GM23248 (cell line): ENCODE results near the gene TRAF3IP3. TPM values are rescaled to one million over a fixed set of nuclear protein-coding genes. Genes with fewer than 3 reads are reported as not detected.

Source experiments
- DNase-seq: peaks from one replicate; pipeline ENCODE4 v3.0.0-alpha.2; 2015
- H2AFZ ChIP-seq: fragments of 200-600 bp; sonication (generic); 2 replicates; pipeline ENCODE4 v1.6.1; 2016; ENCODE audit warnings: antibody characterized with exemption
- H3F3A ChIP-seq: fragments of 200-600 bp; sonication (generic); 2 replicates; pipeline ENCODE4 v1.6.1; 2016; ENCODE audit warnings: mild to moderate bottlenecking, antibody characterized with exemption, mixed run types; ENCODE audit not compliant: insufficient read depth
- H3K27ac ChIP-seq: fragments of 200-600 bp; sonication (generic); 2 replicates; pipeline ENCODE4 v1.5.1; 2016; ENCODE audit warnings: mild to moderate bottlenecking
- H3K27me3 ChIP-seq: fragments of 200-600 bp; sonication (generic); replicated peaks from 2 replicates; pipeline ENCODE4 v1.6.1; 2016; ENCODE audit warnings: mild to moderate bottlenecking; ENCODE audit not compliant: insufficient read depth
- H3K36me3 ChIP-seq: fragments of 200-600 bp; sonication (generic); 2 replicates; pipeline ENCODE4 v1.6.1; 2016; ENCODE audit warnings: low read depth, mild to moderate bottlenecking
- H3K4me1 ChIP-seq: fragments of 200-600 bp; sonication (generic); 2 replicates; pipeline ENCODE4 v1.6.1; 2016; ENCODE audit warnings: mild to moderate bottlenecking; ENCODE audit not compliant: insufficient read depth
- H3K4me2 ChIP-seq: fragments of 200-600 bp; sonication (generic); one replicate; pipeline ENCODE4 v1.6.1; 2016; ENCODE audit warnings: mild to moderate bottlenecking; ENCODE audit not compliant: unreplicated experiment
- H3K4me3 ChIP-seq: fragments of 200-600 bp; sonication (generic); 2 replicates; pipeline ENCODE4 v1.5.1; 2016; ENCODE audit warnings: mild to moderate bottlenecking
- H3K79me2 ChIP-seq: fragments of 200-600 bp; sonication (generic); 2 replicates; pipeline ENCODE4 v1.6.1; 2016; ENCODE audit warnings: mild to moderate bottlenecking; ENCODE audit not compliant: insufficient read depth
- H3K9ac ChIP-seq: fragments of 200-600 bp; sonication (generic); 2 replicates; pipeline ENCODE4 v1.6.1; 2016; ENCODE audit warnings: mild to moderate bottlenecking
- H3K9me2 ChIP-seq: fragments of 200-600 bp; sonication (generic); 2 replicates; pipeline ENCODE4 v1.6.1; 2016; ENCODE audit warnings: mixed run types, mild to moderate bottlenecking, moderate library complexity; ENCODE audit not compliant: insufficient read depth
- H3K9me3 ChIP-seq: fragments of 200-600 bp; sonication (generic); one replicate; pipeline ENCODE4 v1.6.1; 2017; ENCODE audit warnings: low read depth
- H4K20me1 ChIP-seq: fragments of 200-600 bp; sonication (generic); 2 replicates; pipeline ENCODE4 v1.6.0; 2016; ENCODE audit not compliant: insufficient read depth
- EZH2 ChIP-seq: fragments of 200-600 bp; sonication (generic); IDR thresholded peaks from 2 replicates; pipeline ENCODE4 v1.6.1; 2018; ENCODE audit warnings: antibody characterized with exemption, mild to moderate bottlenecking; ENCODE audit not compliant: insufficient read depth, poor library complexity, severe bottlenecking
- EZH2phosphoT487 ChIP-seq: fragments of 200-600 bp; sonication (generic); IDR thresholded peaks from 2 replicates; pipeline ENCODE4 v1.6.1; 2018; ENCODE audit warnings: antibody characterized with exemption, moderate library complexity, mild to moderate bottlenecking, low read depth; ENCODE audit not compliant: insufficient read depth
- WGBS, 2 experiments: methylation state at CpG; one replicate each; pipeline ENCODE4 v1.1.6; 2015 to 2017; ENCODE audit warnings: low lambda C conversion rate in 2 of 2, low coverage in 1 of 2; ENCODE audit errors: missing lambda C conversion rate in 2 of 2; 5-methylcytosine and 5-hydroxymethylcytosine counted together
- in situ Hi-C: fragments of 300-500 bp; cut with MboI; formaldehyde crosslinking; loops from 2 replicates; pipeline ENCODE4 v1.15.0; 2020
- polyA plus RNA-seq: library from polyadenylated mRNA; unstranded; fragments of >200 nt; fragmentation: Nextera tagmentation; extraction: Ambion mirVana; gene quantifications from 2 replicates; pipeline ENCODE4 v1.2.1, GENCODE V29; 2016
- total RNA-seq: library from RNA; depleted of rRNA; stranded (reverse); fragments of >200 nt; shearing (Covaris generic); gene quantifications from 2 replicates; pipeline ENCODE4 v1.2.3, GENCODE V29; 2014

TRAF3IP3 gene
- total and polyA plus RNA-seq, 2 experiments from 2014 or later: not detected

- TF ChIP-seq EZH2phosphoT487 (no peak), EZH2 (no peak)
- 71 to 82% methylated on average over 5 of the region's 5 CpGs for WGBS, 2 experiments
- Histone ChIP-seq H3K9me3 (no peaks in the 10 kb centered on the region), H3K4me2 (no peak overlapping the region), H2AFZ (no peak overlapping the region), H3K36me3 (no peaks in the 10 kb centered on the region), H3K27ac (no peak overlapping the region), H4K20me1 (no peaks in the 10 kb centered on the region), H3K9me2 (no peaks in the 10 kb centered on the region), H3K9ac (no peak overlapping the region), H3K79me2 (no peaks in the 10 kb centered on the region), H3K27me3 (no peaks in the 10 kb centered on the region), H3K4me3 (no peak overlapping the region), H3F3A (peaks cover 18% of the 10 kb centered on the region), H3K4me1 (peaks cover 18% of the 10 kb centered on the region)
- DNase-seq: no peak
- in situ Hi-C loops: no loop called here
Measured at GRCh38 chr1:209810783-209811182, 54.9 kb downstream of the TRAF3IP3 start.

GRCh38 chr1:209813902-209814301 is 58.0 kb downstream of the TRAF3IP3 start:
- 80 to 87% methylated on average over 4 of the region's 4 CpGs for WGBS, 2 experiments
- Histone ChIP-seq H3K79me2 (no peaks in the 10 kb centered on the region), H3K27me3 (no peaks in the 10 kb centered on the region), H3K4me1 (no peaks in the 10 kb centered on the region), H3K27ac (no peak overlapping the region), H3K9ac (no peak overlapping the region), H2AFZ (no peak overlapping the region), H3K4me2 (no peak overlapping the region), H3K9me3 (no peaks in the 10 kb centered on the region), H3F3A (0 out of 2 replicates have a peak, but pooled peaks cover under 1% of the 10 kb centered on the region), H3K4me3 (no peak overlapping the region), H3K36me3 (no peaks in the 10 kb centered on the region), H4K20me1 (no peaks in the 10 kb centered on the region), H3K9me2 (no peaks in the 10 kb centered on the region)
- in situ Hi-C loops: no loop called here
- DNase-seq: no peak
- no peak for TF ChIP-seq EZH2phosphoT487
- no peak for TF ChIP-seq EZH2

DNA sequence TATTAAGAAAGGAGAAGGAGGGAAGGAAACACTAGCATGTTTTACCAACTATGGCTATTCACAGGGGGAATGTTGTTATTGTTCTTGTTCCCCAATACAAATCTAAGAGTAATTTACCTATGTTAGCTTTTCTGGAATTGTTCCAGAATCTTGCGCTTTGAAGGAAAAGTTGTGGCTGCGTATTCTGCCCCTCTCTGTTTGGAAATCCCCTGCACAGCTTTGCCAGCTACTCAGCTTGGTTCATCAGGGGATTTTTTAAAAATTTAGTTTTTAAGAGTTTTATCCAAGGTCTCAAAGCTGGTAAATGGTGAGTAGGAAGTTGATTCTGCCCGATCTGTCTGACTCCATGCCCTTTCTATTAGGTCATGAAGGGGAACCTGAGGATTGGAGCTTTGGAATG is 59.6 kb downstream of the TRAF3IP3 start:
- Histone ChIP-seq H3K9ac (no peak overlapping the region), H3K27me3 (no peaks in the 10 kb centered on the region), H3K4me3 (no peak overlapping the region), H3K4me2 (no peak overlapping the region), H2AFZ (no peak overlapping the region), H3K9me3 (no peaks in the 10 kb centered on the region), H3K4me1 (no peaks in the 10 kb centered on the region), H4K20me1 (no peaks in the 10 kb centered on the region), H3K79me2 (no peaks in the 10 kb centered on the region), H3F3A (no peaks in the 10 kb centered on the region), H3K9me2 (no peaks in the 10 kb centered on the region), H3K36me3 (no peaks in the 10 kb centered on the region), H3K27ac (no peak overlapping the region)
- WGBS, 2 experiments: 71 to 82% methylated on average over 3 of the region's 3 CpGs
- TF ChIP-seq EZH2phosphoT487 (no peak), EZH2 (no peak)
- DNase-seq: no peak
- in situ Hi-C loops: no loop called here

- WGBS, 2 experiments: 69 to 80% methylated on average over 5 to 6 of the region's 6 CpGs
- TF ChIP-seq EZH2: no peak
- no peak for TF ChIP-seq EZH2phosphoT487
Measured at GRCh38 chr1:209815931-209816341, 60.1 kb downstream of the TRAF3IP3 start.

GRCh38 chr1:209816923-209817322 is 61.1 kb downstream of the TRAF3IP3 start:
- no peak overlapping the region for H2AFZ ChIP-seq
- no peak overlapping the region for H3K9ac ChIP-seq
- no peaks in the 10 kb centered on the region for H3K4me1 ChIP-seq
- in situ Hi-C loops: no loop called here
- DNase-seq: no peak
- no peak for TF ChIP-seq EZH2phosphoT487
- no peak for TF ChIP-seq EZH2
- 68 to 69% methylated on average over 3 of the region's 3 CpGs for WGBS, 2 experiments
- H3K9me3 ChIP-seq: no peaks in the 10 kb centered on the region
- H3F3A ChIP-seq: no peaks in the 10 kb centered on the region
- H3K4me3 ChIP-seq: no peak overlapping the region
- H3K27ac ChIP-seq: no peak overlapping the region
- no peaks in the 10 kb centered on the region for H3K9me2 ChIP-seq
- H3K79me2 ChIP-seq: no peaks in the 10 kb centered on the region
- no peaks in the 10 kb centered on the region for H4K20me1 ChIP-seq
- H3K4me2 ChIP-seq: no peak overlapping the region
- H3K27me3 ChIP-seq: no peaks in the 10 kb centered on the region
- no peaks in the 10 kb centered on the region for H3K36me3 ChIP-seq

More at GRCh38 chr1:209815931-209816341, 60.1 kb downstream of the TRAF3IP3 start:
- no peaks in the 10 kb centered on the region for H4K20me1 ChIP-seq
- H3K4me3 ChIP-seq: no peak overlapping the region
- no peak for DNase-seq
- H3K9me2 ChIP-seq: no peaks in the 10 kb centered on the region
- in situ Hi-C loops: no loop called here
- no peaks in the 10 kb centered on the region for H3K27me3 ChIP-seq
- H3K4me2 ChIP-seq: no peak overlapping the region
- H3K9me3 ChIP-seq: no peaks in the 10 kb centered on the region
- no peaks in the 10 kb centered on the region for H3F3A ChIP-seq
- H3K9ac ChIP-seq: no peak overlapping the region
- H3K4me1 ChIP-seq: no peaks in the 10 kb centered on the region
- H2AFZ ChIP-seq: no peak overlapping the region
- no peak overlapping the region for H3K27ac ChIP-seq
- no peaks in the 10 kb centered on the region for H3K36me3 ChIP-seq
- H3K79me2 ChIP-seq: no peaks in the 10 kb centered on the region
